DND-41 (cell line): ENCODE measurements around the gene SINHCAF.
"Not testable (repeated sequence)": the region's sequence is repeated elsewhere in the genome, so short reads cannot be mapped to it uniquely, and the experiment has no call there.

Experiments used
- ATAC-seq: fragments of 200-7000 bp; cut with Tn5 transposase; 3 replicates; pipeline ENCODE4 v1.9.1; 2021; ENCODE audit warnings: low read depth; ENCODE audit not compliant: insufficient read depth
- DNase-seq: peaks from one replicate; pipeline ENCODE4 v3.0.0-alpha.2; 2020
- H2AFZ ChIP-seq: 2 replicates; pipeline ENCODE4 v1.6.0; 2012; ENCODE audit warnings: low read depth, low read length
- H3K27ac ChIP-seq: 2 replicates; pipeline ENCODE4 v1.5.1; 2012; ENCODE audit warnings: low read length, inconsistent platforms
- H3K27me3 ChIP-seq: fragments of 200-600 bp; sonication (generic); 2 replicates; pipeline ENCODE4 v1.6.0; 2012; ENCODE audit warnings: low read length, mild to moderate bottlenecking, inconsistent platforms; ENCODE audit not compliant: insufficient read depth, poor library complexity
- H3K36me3 ChIP-seq: 2 replicates; pipeline ENCODE4 v1.5.1; 2012; ENCODE audit warnings: low read length, inconsistent platforms; ENCODE audit not compliant: insufficient read depth
- H3K4me1 ChIP-seq: 2 replicates; pipeline ENCODE4 v1.5.1; 2012; ENCODE audit warnings: mild to moderate bottlenecking, low read length; ENCODE audit not compliant: insufficient read depth
- H3K4me2 ChIP-seq: 2 replicates; pipeline ENCODE4 v1.6.0; 2012; ENCODE audit warnings: mild to moderate bottlenecking, moderate library complexity, low read length, inconsistent platforms; ENCODE audit not compliant: insufficient read depth
- H3K4me3 ChIP-seq, 2 experiments: fragments of 200-600 bp in 1 of 2; shearing (Covaris generic) in 1 of 2; 2 replicates each; pipeline ENCODE4 v1.5.1; 2012 to 2016; ENCODE audit warnings: inconsistent platforms in 2 of 2, low read length in 2 of 2, mild to moderate bottlenecking in 2 of 2, low read depth in 1 of 2, moderate library complexity in 1 of 2
- H3K79me2 ChIP-seq: 2 replicates; pipeline ENCODE4 v1.6.0; 2012; ENCODE audit warnings: low read length, inconsistent platforms; ENCODE audit not compliant: insufficient read depth
- H3K9ac ChIP-seq: 2 replicates; pipeline ENCODE4 v1.6.0; 2012; ENCODE audit warnings: low read depth, mild to moderate bottlenecking, inconsistent platforms, low read length, moderate library complexity
- H3K9me3 ChIP-seq: 2 replicates; pipeline ENCODE4 v1.5.1; 2012; ENCODE audit warnings: low read length, moderate library complexity, mild to moderate bottlenecking, inconsistent platforms; ENCODE audit not compliant: insufficient read depth, severe bottlenecking
- H4K20me1 ChIP-seq: 2 replicates; pipeline ENCODE4 v1.6.0; 2012; ENCODE audit warnings: low read length; ENCODE audit not compliant: insufficient read depth
- EZH2 ChIP-seq: IDR thresholded peaks from 3 replicates; pipeline ENCODE4 v1.6.1; 2012; ENCODE audit warnings: borderline replicate concordance, low read depth, mild to moderate bottlenecking, moderate library complexity, low read length, inconsistent platforms; ENCODE audit not compliant: severe bottlenecking
- TF ChIP-seq, protein P1 (sequence below): IDR thresholded peaks from 2 replicates; pipeline ENCODE4 v1.5.1; 2012; ENCODE audit warnings: borderline replicate concordance, low read length, moderate library complexity, mild to moderate bottlenecking; ENCODE audit not compliant: poor library complexity, severe bottlenecking; ENCODE audit errors: extremely low read depth

Gene SINHCAF

DNA sequence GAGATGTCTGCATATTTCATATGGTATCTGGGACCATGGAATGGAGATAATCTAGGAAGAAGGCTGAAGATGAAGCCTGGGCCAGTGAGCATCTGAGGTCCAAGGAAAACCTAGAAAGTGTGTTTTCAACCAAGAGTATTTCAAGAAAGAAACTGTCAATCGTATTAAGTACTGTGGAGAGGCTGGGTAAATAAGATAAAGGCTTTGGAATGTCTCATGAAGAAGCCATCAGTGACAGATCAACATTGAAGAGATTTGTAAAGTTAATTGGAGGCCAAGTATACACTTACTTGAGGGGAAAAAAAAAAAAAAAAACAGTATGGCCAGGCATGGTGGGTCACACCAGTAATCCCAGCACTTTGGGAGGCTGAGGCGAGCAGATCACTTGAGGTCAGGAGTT, 48.9 kb downstream of the SINHCAF start:
- H3K4me2 ChIP-seq: no peak overlapping the region
- H2AFZ ChIP-seq: no peak overlapping the region
- no peaks in the 10 kb centered on the region for H3K4me1 ChIP-seq
- H3K27ac ChIP-seq: no peak overlapping the region
- no peaks in the 10 kb centered on the region for H3K27me3 ChIP-seq
- TF ChIP-seq, protein P1, sequence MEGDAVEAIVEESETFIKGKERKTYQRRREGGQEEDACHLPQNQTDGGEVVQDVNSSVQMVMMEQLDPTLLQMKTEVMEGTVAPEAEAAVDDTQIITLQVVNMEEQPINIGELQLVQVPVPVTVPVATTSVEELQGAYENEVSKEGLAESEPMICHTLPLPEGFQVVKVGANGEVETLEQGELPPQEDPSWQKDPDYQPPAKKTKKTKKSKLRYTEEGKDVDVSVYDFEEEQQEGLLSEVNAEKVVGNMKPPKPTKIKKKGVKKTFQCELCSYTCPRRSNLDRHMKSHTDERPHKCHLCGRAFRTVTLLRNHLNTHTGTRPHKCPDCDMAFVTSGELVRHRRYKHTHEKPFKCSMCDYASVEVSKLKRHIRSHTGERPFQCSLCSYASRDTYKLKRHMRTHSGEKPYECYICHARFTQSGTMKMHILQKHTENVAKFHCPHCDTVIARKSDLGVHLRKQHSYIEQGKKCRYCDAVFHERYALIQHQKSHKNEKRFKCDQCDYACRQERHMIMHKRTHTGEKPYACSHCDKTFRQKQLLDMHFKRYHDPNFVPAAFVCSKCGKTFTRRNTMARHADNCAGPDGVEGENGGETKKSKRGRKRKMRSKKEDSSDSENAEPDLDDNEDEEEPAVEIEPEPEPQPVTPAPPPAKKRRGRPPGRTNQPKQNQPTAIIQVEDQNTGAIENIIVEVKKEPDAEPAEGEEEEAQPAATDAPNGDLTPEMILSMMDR: no peak
- TF ChIP-seq EZH2: no peak
- H3K79me2 ChIP-seq: no peaks in the 10 kb centered on the region
- no peak overlapping the region for H3K9ac ChIP-seq
- no peaks in the 10 kb centered on the region for H3K9me3 ChIP-seq
- DNase-seq (no peak), ATAC-seq (no peak)
- no peak overlapping the region for H3K4me3 ChIP-seq
- peaks cover 13% of the 10 kb centered on the region; the same call in 1 of the 2 replicates for H4K20me1 ChIP-seq
- peaks cover 48% of the 10 kb centered on the region for H3K36me3 ChIP-seq

DNA sequence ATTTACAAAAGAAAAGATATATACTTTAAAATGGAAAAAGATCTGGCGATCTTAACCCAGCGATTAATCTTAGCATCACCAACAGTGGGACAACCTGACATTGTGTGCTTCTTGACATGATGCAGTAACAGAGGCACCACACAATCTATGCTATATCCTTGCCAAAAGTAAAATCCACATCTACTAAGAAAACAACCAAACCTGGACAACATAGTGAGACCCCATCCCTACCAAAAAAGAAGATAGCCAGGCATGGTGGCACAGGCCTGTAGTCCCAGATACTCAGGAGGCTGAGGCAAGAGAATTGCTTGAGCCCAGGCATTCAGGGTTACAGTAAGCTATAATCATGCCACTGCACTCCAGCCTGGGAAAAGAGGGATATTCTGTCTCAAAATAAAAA, 50.5 kb downstream of the SINHCAF start:
- Histone ChIP-seq H3K79me2 (no peaks in the 10 kb centered on the region), H3K9ac (no peak overlapping the region), H4K20me1 (peaks cover 13% of the 10 kb centered on the region; the same call in 1 of the 2 replicates), H3K27ac (no peak overlapping the region), H3K4me1 (no peaks in the 10 kb centered on the region), H3K4me2 (no peak overlapping the region), H3K9me3 (no peaks in the 10 kb centered on the region), H3K4me3 (no peak overlapping the region), H3K36me3 (peaks cover 47% of the 10 kb centered on the region), H2AFZ (no peak overlapping the region), H3K27me3 (no peaks in the 10 kb centered on the region)
- DNase-seq: no peak
- TF ChIP-seq EZH2: no peak
- TF ChIP-seq, protein P1: no peak
- no peak for ATAC-seq

DNA sequence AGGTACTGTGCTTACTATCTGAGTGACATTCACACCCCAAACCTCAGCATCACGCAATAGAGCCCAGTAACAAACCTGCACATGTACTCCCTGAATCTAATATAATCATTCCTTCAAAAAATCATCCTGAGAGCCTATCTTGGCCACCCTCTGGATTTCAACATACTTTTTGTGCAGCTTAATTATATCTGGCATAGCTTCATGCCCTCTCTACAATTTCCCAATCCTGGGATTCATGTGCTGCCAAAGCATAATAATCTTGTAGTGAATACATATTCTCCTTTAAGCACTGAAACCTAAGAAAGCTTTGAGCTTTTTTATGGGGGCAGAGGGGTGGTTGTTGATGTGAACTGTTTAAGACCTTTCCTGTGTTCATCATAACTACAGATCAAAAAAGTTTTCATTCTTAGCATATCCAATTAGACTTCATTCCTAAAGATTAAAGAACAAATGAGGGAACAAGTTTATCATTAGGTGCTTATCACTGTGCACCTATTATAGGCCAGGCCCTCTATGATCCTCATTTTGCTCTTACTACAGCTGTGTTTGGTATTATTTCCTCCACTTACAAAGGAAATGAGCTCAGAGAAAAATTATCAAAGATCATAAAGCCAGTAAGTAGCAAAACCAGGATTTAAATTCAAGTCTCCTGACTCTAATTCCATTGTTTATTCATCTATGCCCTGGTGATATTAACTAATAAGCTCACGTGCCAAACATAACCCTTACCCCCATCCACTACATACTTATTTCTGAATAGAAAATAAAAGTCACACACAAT, 51.2 kb downstream of the SINHCAF start:
- H3K9ac ChIP-seq: no peak overlapping the region
- TF ChIP-seq, protein P1: no peak
- TF ChIP-seq EZH2: no peak
- no peak overlapping the region for H2AFZ ChIP-seq
- H3K4me1 ChIP-seq: no peaks in the 10 kb centered on the region
- peaks cover 40% of the 10 kb centered on the region for H3K36me3 ChIP-seq
- no peak for DNase-seq
- H3K9me3 ChIP-seq: no peaks in the 10 kb centered on the region
- H3K4me3 ChIP-seq: no peak overlapping the region
- peaks cover 12% of the 10 kb centered on the region; the same call in 1 of the 2 replicates for H4K20me1 ChIP-seq
- ATAC-seq: no peak
- H3K27ac ChIP-seq: no peak overlapping the region
- H3K27me3 ChIP-seq: no peaks in the 10 kb centered on the region
- H3K4me2 ChIP-seq: no peak overlapping the region
- no peaks in the 10 kb centered on the region for H3K79me2 ChIP-seq

DNA sequence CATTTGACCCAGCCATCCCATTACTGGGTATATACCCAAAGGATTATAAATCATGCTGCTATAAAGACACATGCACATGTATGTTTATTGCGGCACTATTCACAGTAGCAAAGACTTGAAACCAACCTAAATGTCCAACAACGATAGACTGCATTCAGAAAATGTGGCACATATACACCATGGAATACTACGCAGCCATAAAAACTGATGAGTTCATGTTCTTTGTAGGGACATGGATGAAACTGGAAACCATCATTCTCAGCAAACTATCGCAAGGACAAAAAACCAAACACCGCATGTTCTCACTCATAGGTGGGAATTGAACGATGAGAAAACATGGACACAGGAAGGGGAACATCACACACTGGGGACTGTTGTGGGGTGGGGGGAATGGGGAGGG, 52.2 kb downstream of the SINHCAF start:
- ATAC-seq: not testable (repeated sequence)

More for the DNA sequence above, 52.2 kb downstream of the SINHCAF start:
- H3K4me2 ChIP-seq, DNase-seq, H3K27me3 ChIP-seq, H3K79me2 ChIP-seq, H3K9me3 ChIP-seq, H3K4me1 ChIP-seq, H2AFZ ChIP-seq, H3K4me3 ChIP-seq, H3K27ac ChIP-seq, H4K20me1 ChIP-seq, H3K9ac ChIP-seq: not testable (repeated sequence)
- H3K36me3 ChIP-seq: peaks cover 35% of the 10 kb centered on the region
